DLD1 (cell line): Measurements from ENCODE around the gene PIK3R2.
"Not testable (repeated sequence)": the region's sequence is repeated elsewhere in the genome, so short reads cannot be mapped to it uniquely, and the experiment has no call there.

Experiments used
- in situ Hi-C: cut with HindIII; loops from 2 replicates; pipeline ENCODE4 v1.10.0; 2017; ENCODE audit warnings: low sequenced_read_pairs

The PIK3R2 gene

DNA sequence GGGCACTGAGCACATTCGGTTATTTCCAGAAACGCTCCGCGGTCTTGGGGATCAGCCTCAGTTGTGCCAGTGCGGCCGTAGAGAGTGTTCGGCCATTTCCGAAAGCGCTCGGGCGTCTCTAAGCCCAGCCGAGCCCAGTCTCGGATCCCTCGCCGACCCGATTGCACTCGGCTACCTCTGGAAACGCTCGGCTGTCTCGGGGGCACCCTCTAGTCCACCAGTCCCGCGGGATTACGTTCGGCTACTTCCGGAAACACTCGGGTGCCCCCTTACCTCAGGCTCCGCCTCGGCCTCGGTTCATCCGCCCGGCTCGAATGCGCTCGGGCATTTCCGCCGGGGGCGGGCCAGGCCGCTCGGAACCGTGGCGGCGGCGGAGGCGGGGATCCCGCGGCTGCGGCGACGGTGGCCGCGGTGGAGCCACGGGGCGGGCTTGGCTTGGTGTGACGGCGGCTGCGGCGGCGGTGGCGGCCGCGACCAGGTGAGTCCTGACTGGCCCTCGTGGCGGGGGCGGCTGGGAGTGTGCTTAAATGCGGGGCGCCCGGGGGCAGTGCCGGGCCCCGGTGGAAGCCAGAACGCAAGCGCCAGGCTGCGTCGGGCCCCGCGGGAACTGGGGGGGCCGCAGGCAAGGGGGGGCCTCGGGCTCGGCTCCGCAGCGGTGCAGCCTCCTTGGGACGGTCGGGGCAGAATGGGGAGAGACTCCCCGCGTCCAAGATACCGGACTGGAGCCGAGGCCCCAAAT is at the start of gene PIK3R2:
Gene PIK3R2, plus strand, starts transcription at position 347 of the 739 bp plus-strand sequence. CDS start 2,717 bp downstream, outside the sequence.
- in situ Hi-C loops = no loop called here

GRCh38 chr19:18104793-18105131 is 48.2 kb upstream of the PIK3R2 start:
- in situ Hi-C loops = no loop called here

GRCh38 chr19:18105259-18105658 is 47.7 kb upstream of the PIK3R2 start:
- in situ Hi-C loops = not testable (repeated sequence)

GRCh38 chr19:18107235-18107634 is 45.7 kb upstream of the PIK3R2 start:
- in situ Hi-C loops = no loop called here

DNA sequence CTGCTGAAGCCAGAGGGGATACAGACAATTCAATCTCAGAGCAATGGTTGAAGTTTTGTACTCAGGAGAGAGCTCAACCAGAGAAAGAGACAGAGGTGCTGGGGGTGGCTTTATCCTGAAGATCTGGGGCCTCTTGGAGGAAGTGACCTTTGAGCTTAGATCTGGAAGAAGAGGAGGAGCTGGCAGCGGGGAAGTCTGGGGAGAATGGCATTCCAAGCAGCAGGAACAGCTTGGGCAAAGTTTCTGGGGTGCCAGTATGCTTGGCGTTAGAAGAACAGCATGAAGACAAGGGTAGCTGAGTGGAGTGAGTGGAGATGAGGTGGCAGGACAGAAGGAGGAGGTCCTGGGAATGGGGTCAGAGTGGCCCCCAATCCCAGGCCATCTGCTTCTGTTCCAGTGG is 44.1 kb upstream of the PIK3R2 start:
- in situ Hi-C loops = no loop called here

DNA sequence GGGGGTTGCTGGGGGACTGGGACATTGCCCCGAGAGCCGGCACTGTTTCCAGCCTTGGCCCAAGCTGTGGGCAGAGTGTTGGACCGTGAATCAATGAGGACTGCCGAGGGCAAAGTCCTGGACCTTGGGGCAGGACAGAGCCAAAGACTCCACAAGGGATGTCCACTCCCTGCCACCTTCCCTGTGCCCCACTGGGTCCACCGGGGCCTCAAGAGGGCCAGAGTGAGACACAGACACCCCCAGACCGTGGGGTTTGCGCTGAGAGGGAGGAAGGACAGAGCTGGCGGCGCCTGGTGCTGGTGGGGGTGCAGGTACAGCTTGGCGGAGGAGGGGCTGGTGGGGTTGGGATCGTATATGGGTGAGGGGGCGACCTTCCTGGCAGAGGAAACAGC is 43.6 kb upstream of the PIK3R2 start:
- in situ Hi-C loops = no loop called here

- in situ Hi-C loops = no loop called here
Observed at GRCh38 chr19:18109733-18110608, 43.0 kb upstream of the PIK3R2 start.

- in situ Hi-C loops = no loop called here
Observed at GRCh38 chr19:18110609-18111232, 42.2 kb upstream of the PIK3R2 start.

DNA sequence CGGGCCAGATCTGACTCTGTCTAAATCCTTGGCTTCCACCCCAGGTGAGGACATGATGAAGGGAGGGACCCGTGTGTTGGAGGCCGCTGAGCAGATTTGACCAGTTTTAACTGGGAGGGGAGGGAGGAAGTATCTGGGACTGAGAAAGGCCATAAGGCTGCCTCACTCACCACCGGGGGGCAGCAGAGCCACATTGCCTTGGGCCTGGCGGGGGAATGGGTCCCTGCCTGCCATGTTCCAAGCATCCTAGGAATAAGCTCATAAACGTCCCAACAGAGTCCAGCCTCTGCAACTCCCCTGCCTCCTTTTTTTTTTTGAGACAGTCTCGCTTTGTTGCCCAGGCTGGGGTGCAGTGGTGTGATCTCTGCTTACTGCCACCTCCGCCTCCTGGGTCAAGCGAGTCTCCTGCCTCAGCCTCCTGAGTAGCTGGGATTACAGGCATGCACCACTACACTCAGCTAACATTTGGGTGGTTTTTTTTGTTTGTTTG is 39.9 kb upstream of the PIK3R2 start:
- in situ Hi-C loops = no loop called here

DNA sequence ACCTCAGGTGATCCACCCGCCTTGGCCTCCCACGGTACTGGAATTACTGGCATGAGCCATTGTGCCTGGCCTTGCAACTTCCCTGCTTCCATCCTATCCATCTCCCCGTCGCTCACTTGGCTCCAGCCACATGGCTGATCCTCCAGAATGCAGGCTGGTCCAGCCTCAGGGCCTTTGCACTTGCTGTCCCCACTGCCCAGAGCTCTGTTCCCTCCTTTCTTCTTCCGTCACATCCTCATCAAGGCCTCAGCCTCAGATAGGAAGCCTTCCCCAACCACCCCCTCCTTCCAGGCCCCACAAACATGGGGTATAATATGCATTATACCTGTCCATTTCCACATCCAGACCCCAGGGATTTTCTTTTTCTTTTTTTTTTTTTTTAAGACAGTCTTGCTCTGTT is 39.1 kb upstream of the PIK3R2 start:
- in situ Hi-C loops = no loop called here

DNA sequence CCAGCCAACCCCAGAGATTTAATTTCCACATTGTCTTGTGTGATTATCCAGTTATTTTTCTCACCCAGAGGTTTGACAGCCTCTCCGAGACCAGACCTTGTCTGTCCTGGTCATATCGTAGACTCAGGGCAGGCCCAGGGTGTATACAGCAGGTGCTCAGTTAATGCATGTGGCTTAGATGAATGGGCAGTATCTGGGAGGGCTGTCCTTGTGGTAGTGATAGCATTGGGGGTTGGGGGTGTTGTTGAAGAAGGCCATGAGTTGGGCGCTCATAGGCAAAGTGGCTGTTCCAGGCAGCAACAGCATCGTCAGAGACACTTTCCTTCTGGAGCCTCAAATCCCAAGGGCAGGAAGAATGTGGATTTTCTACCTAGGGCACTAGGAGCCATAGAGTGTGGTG is 38.5 kb upstream of the PIK3R2 start:
- in situ Hi-C loops = no loop called here

GRCh38 chr19:18117364-18117691 is 35.6 kb upstream of the PIK3R2 start:
- in situ Hi-C loops = no loop called here

DNA sequence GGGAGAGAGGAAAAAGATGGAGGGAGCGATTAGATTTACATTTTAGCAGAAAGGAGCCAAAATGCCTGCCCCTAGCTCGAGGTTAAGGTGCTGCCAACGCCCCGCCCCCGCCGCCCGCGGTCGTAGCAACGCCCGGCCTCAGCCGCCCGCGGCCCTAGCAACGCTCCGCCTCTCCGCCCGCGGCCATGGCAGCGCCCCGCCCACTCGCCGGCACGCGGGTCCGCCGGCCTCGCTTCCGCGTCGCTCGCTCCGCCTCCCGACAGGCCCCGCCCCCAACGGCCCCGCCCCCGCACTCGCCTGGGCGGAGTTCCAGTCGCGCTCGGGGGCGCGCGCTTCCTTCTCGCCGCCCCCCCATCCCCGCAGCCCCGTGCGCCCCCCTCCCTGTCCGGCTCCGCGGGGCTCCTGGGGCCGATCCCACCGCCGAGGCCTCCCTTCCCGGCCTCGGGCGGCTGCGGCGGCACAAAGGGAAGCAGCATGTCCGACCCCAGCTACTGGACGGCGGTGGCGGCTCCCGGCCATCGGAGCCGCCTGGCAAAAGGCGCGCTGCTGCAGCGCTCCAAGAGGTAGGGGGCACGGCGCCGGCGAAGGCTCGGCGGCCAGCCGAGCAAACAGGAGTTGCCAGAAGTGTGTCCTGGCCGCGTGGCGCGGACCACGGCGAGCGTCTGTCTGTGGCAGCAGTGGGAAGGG is 35.1 kb upstream of the PIK3R2 start:
- in situ Hi-C loops = no loop called here

- in situ Hi-C loops = no loop called here
Observed at GRCh38 chr19:18118420-18119012, 34.4 kb upstream of the PIK3R2 start.

- in situ Hi-C loops = no loop called here
Observed at GRCh38 chr19:18119013-18119716, 33.8 kb upstream of the PIK3R2 start.

DNA sequence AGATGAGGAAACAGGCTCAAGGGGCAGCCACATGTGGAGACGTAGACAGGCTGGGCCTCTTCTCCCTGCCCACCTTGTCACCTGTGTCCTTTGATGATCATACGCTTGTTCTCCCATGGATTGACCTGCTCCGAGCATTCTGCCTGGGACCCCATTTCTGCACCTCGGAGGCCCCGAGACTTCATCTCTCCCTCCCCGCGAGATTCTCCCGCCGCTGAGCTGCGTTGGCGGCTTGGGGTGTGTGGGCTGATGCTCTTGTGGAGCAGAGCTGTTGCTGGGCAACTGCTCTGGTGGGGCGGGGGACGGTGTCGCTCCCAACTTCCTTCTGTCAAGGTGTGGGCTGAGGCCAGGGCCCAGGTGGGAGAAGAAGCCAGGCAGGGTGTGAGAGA is 33.3 kb upstream of the PIK3R2 start:
- in situ Hi-C loops = no loop called here

DNA sequence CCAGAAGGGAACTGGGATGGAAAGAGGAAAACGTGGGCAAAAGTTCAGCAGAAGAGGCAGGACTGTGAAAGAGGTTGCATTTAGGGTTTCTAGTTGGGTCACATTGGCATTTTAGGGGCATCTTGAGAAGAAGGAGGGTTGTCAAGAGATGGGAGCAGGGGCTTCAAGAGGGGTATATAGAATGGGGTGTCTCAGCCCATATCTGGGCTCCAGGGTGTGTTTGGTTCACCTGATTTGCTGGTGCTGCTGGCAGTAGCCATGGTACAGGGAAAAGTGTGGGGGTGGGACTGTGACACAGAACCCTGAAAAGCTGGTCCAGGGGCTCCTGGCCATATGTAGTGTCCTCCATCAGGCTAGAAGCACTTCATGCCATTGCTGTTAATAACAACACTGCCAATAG is 32.8 kb upstream of the PIK3R2 start:
- in situ Hi-C loops = no loop called here

GRCh38 chr19:18121166-18121565 is 31.8 kb upstream of the PIK3R2 start:
- in situ Hi-C loops = no loop called here

GRCh38 chr19:18122424-18122823 is 30.5 kb upstream of the PIK3R2 start:
- in situ Hi-C loops = no loop called here
